ENCODE measurements around the gene LIG4. TPM values are rescaled to one million over a fixed set of nuclear protein-coding genes. Genes with fewer than 3 reads are reported as not detected.

The LIG4 gene
- total RNA-seq, 1 donor from 2014 or later, result 18.5 TPM

GRCh38 chr13:108194435-108194936 is 20.9 kb downstream of the LIG4 start:
- DNase-seq (ENCODE audit: low spot score), result no peak

- no peak for DNase-seq (ENCODE audit: low spot score)
Observed at GRCh38 chr13:108193806-108194205, 21.5 kb downstream of the LIG4 start.

- no peak for DNase-seq (ENCODE audit: low spot score)
Observed at GRCh38 chr13:108190897-108191296, 24.4 kb downstream of the LIG4 start.

- no peak for DNase-seq (ENCODE audit: low spot score)
Observed at GRCh38 chr13:108188260-108188659, 27.1 kb downstream of the LIG4 start.

GRCh38 chr13:108185223-108185622 is 30.1 kb downstream of the LIG4 start:
- DNase-seq (ENCODE audit: low spot score), result no peak

- no peak for DNase-seq (ENCODE audit: low spot score)
Observed at GRCh38 chr13:108182652-108183051, 32.7 kb downstream of the LIG4 start.

GRCh38 chr13:108178078-108178477 is 37.3 kb downstream of the LIG4 start:
- DNase-seq (ENCODE audit: low spot score), result no peak

- DNase-seq (ENCODE audit: low spot score), result no peak
Observed at GRCh38 chr13:108176685-108177274, 38.6 kb downstream of the LIG4 start.

- no peak for DNase-seq (ENCODE audit: low spot score)
Observed at GRCh38 chr13:108168929-108169328, 46.4 kb downstream of the LIG4 start.

GRCh38 chr13:108166078-108166477 is 49.3 kb downstream of the LIG4 start:
- peak; percentile 27 for DNase-seq (ENCODE audit: low spot score)

- DNase-seq (ENCODE audit: low spot score), result no peak
Observed at GRCh38 chr13:108158746-108159145, 56.6 kb downstream of the LIG4 start.

Other genes starting within 250 kb of the LIG4 start
- 14.9 TPM for gene ABHD13, start 2.9 kb upstream of the LIG4 start, total RNA-seq (ENCODE audit: insufficient read depth, low replicate concordance)
- gene TNFSF13B, start 54.2 kb upstream of the LIG4 start, total RNA-seq (ENCODE audit: insufficient read depth, low replicate concordance), result 12.0 TPM